Gastroesophageal sphincter (tissue), 4 donors: ENCODE results near the gene ZFYVE1. TPM values are rescaled to one million over a fixed set of nuclear protein-coding genes. Genes with fewer than 3 reads are reported as not detected.

Experiments used
- ATAC-seq: fragments of 150-250 bp; one replicate; pipeline ENCODE4 v1.9.1; 2016; ENCODE audit warnings: mild to moderate bottlenecking, moderate library complexity
- H3K27ac ChIP-seq, 4 donors: fragments of 200-600 bp; sonication (generic) in 3 of 4; 1 replicate in 3 of 4; 2 replicates in 1 of 4; pipeline ENCODE4 v1.5.1; 2016 to 2019
- H3K27me3 ChIP-seq: fragments of 200-600 bp; sonication (generic); one replicate; pipeline ENCODE4 v1.5.1; 2019
- H3K36me3 ChIP-seq, 2 donors: fragments of 200-600 bp; sonication (generic); one replicate each; pipeline ENCODE4 v1.5.1; 2019; ENCODE audit warnings: control low read depth in 1 of 2
- H3K4me1 ChIP-seq, 3 donors: fragments of 200-600 bp; sonication (generic); 1 replicate in 2 of 3; 2 replicates in 1 of 3; pipeline ENCODE4 v1.5.1; 2016 to 2019; ENCODE audit warnings: control low read depth in 2 of 3
- H3K4me3 ChIP-seq, 2 donors: fragments of 200-600 bp; sonication (generic); one replicate each; pipeline ENCODE4 v1.5.1; 2019; ENCODE audit warnings: mild to moderate bottlenecking in 1 of 2, moderate library complexity in 1 of 2
- H3K9me3 ChIP-seq, 3 donors: fragments of 200-600 bp; sonication (generic); one replicate each; pipeline ENCODE4 v1.5.1; 2017 to 2019; ENCODE audit warnings: control low read depth in 2 of 3
- CTCF ChIP-seq, 4 experiments: fragments of 200-600 bp in 2 of 4; fragments of 450-650 bp in 2 of 4; sonication (generic) in 1 of 4; IDR thresholded peaks; one replicate each; pipeline ENCODE4 v1.5.1; 2017 to 2019; ENCODE audit warnings: antibody characterized with exemption in 4 of 4, mild to moderate bottlenecking in 2 of 4, moderate library complexity in 2 of 4
- EP300 ChIP-seq: sonication (generic); formaldehyde crosslinking; IDR thresholded peaks from one replicate; pipeline ENCODE4 v1.6.1; 2017; ENCODE audit warnings: antibody characterized with exemption, mild to moderate bottlenecking
- POLR2A ChIP-seq, 2 donors: fragments of 450-650 bp; IDR thresholded peaks; one replicate each; pipeline ENCODE4 v1.6.1; 2017; ENCODE audit warnings: antibody characterized with exemption in 2 of 2, mild to moderate bottlenecking in 2 of 2, moderate library complexity in 1 of 2
- POLR2AphosphoS5 ChIP-seq: sonication (generic); formaldehyde crosslinking; IDR thresholded peaks from one replicate; pipeline ENCODE4 v1.6.1; 2017; ENCODE audit warnings: antibody characterized with exemption
- WGBS, 2 donors: methylation state at CpG; one replicate each; pipeline ENCODE4 v1.1.5; 2018; ENCODE audit warnings: low coverage in 1 of 2; 5-methylcytosine and 5-hydroxymethylcytosine counted together
- total RNA-seq, 4 donors: library from RNA; depleted of rRNA; stranded (reverse); fragments of >200 nt; gene quantifications; one replicate each; pipeline ENCODE4 v1.1.0, GENCODE V29; 2016

The ZFYVE1 gene
- total RNA-seq, 4 donors from 2014 or later: 16.7 to 36.7 (median 23.8) TPM

- 37 to 71% methylated on average over 2 to 5 of the region's 13 CpGs for WGBS, 2 donors
- Histone ChIP-seq H3K27ac (no peak overlapping the region), H3K4me1 (no peaks in the 10 kb centered on the region), H3K27me3 (no peaks in the 10 kb centered on the region), H3K9me3 (no peaks in the 10 kb centered on the region), H3K4me3 (no peak overlapping the region), H3K36me3 (peaks cover 0 to 68% of the 10 kb centered on the region in 2 donors)
- TF ChIP-seq POLR2A (IDR thresholded peaks at IDR 0.05) (no peak), EP300 (no peak), POLR2AphosphoS5 (no peak), CTCF (IDR thresholded peaks at IDR 0.05) (no peak)
- ATAC-seq: no peak
Measured at GRCh38 chr14:72939630-72940029, 87.3 kb downstream of the ZFYVE1 start.

- Histone ChIP-seq H3K27ac (no peak overlapping the region), H3K4me1 (no peaks in the 10 kb centered on the region), H3K36me3 (peaks cover 0 to 4% of the 10 kb centered on the region in 2 donors), H3K9me3 (no peaks in the 10 kb centered on the region), H3K27me3 (no peaks in the 10 kb centered on the region), H3K4me3 (no peak overlapping the region)
- no peak for ATAC-seq
- WGBS, 2 donors: 84 to 90% methylated on average over 2 to 7 of the region's 7 CpGs
- TF ChIP-seq EP300 (no peak), POLR2A (IDR thresholded peaks at IDR 0.05) (no peak), POLR2AphosphoS5 (no peak), CTCF (IDR thresholded peaks at IDR 0.05) (no peak)
Measured at GRCh38 chr14:72932893-72933292, 94.0 kb downstream of the ZFYVE1 start.

GRCh38 chr14:72929316-72930080 is 97.4 kb downstream of the ZFYVE1 start:
- WGBS, 2 donors: 80 to 96% methylated on average over 14 to 17 of the region's 43 CpGs
- TF ChIP-seq POLR2AphosphoS5 (no peak), POLR2A (IDR thresholded peaks at IDR 0.05) (no peak), CTCF (IDR thresholded peaks at IDR 0.05) (no peak), EP300 (no peak)
- Histone ChIP-seq H3K27ac (no peak overlapping the region), H3K9me3 (no peaks in the 10 kb centered on the region), H3K4me1 (peaks cover 0 to 20% (median 4%) of the 10 kb centered on the region in 3 donors), H3K4me3 (peak overlapping the region in 1 of 2 donors; percentile 16), H3K36me3 (no peaks in the 10 kb centered on the region), H3K27me3 (no peaks in the 10 kb centered on the region)
- no peak for ATAC-seq

- Histone ChIP-seq H3K27ac (no peak overlapping the region), H3K36me3 (no peaks in the 10 kb centered on the region), H3K4me1 (peaks cover 0 to 20% (median 4%) of the 10 kb centered on the region in 3 donors), H3K27me3 (no peaks in the 10 kb centered on the region), H3K4me3 (no peak overlapping the region), H3K9me3 (no peaks in the 10 kb centered on the region)
- no peak for ATAC-seq
- TF ChIP-seq POLR2A (IDR thresholded peaks at IDR 0.05): no peak
- TF ChIP-seq EP300: no peak
- no peak for TF ChIP-seq CTCF (IDR thresholded peaks at IDR 0.05)
- no peak for TF ChIP-seq POLR2AphosphoS5
- no CpG with 5 or more reads among the region's 21 CpGs for WGBS, 2 donors
Measured at GRCh38 chr14:72928872-72929271, 98.0 kb downstream of the ZFYVE1 start.
